Activated CD8-positive, alpha-beta T cell treated with anti-CD3 and anti-CD28 coated beads for 36 hours (primary cell): ENCODE measurements around the gene PTPRG. TPM values are rescaled to one million over a fixed set of nuclear protein-coding genes. Genes with fewer than 3 reads are reported as not detected.
"Not testable (repeated sequence)": the region's sequence is repeated elsewhere in the genome, so short reads cannot be mapped to it uniquely, and the experiment has no call there.

ENCODE experiments used
- ATAC-seq: fragments of 200-7000 bp; cut with Tn5 transposase; one replicate; pipeline ENCODE4 v1.10.0; 2021; ENCODE audit warnings: mild to moderate bottlenecking, moderate library complexity
- CTCF ChIA-PET: fragments of 350-600 bp; sonication (Branson Sonifier 250); formaldehyde crosslinking; loops from one replicate; lab custom pipeline; 2021; ENCODE audit warnings: antibody characterized with exemption; lab: Charles Lee
- POLR2A ChIA-PET: fragments of 350-600 bp; sonication (Branson Sonifier 250); formaldehyde crosslinking; loops from one replicate; lab custom pipeline; 2021; ENCODE audit warnings: antibody characterized with exemption; lab: Charles Lee
- DNase-seq: peaks from one replicate; pipeline ENCODE4 v3.0.0-alpha.2; 2020
- H3K27ac Mint-ChIP-seq: one replicate; pipeline ENCODE4 v1.8.0; 2021; ENCODE audit warnings: mild to moderate bottlenecking, mixed read lengths
- H3K27me3 Mint-ChIP-seq: one replicate; pipeline ENCODE4 v1.8.0; 2021; ENCODE audit warnings: mixed read lengths
- H3K36me3 Mint-ChIP-seq: one replicate; pipeline ENCODE4 v1.8.0; 2021; ENCODE audit warnings: low read depth, mixed read lengths
- H3K4me1 Mint-ChIP-seq: one replicate; pipeline ENCODE4 v1.8.0; 2021; ENCODE audit warnings: low read depth, mixed read lengths
- H3K4me3 Mint-ChIP-seq: one replicate; pipeline ENCODE4 v1.8.0; 2021; ENCODE audit warnings: mild to moderate bottlenecking, moderate library complexity, mixed read lengths
- H3K9me3 Mint-ChIP-seq: one replicate; pipeline ENCODE4 v1.8.0; 2021; ENCODE audit warnings: mixed read lengths
- CTCF ChIP-seq: fragments of 200-600 bp; IDR thresholded peaks from one replicate; pipeline ENCODE4 v1.8.0; 2022; ENCODE audit warnings: antibody characterized with exemption, mild to moderate bottlenecking
- intact Hi-C: fragments of 100-400 bp; cut with micrococcal nuclease; formaldehyde crosslinking; loops from one replicate; pipeline ENCODE4 v1.10.0; 2022
- total RNA-seq, 2 experiments: library from RNA; stranded (reverse); gene quantifications; one replicate each; pipeline ENCODE4 v1.2.3, GENCODE V29; 2021

Gene PTPRG
- total RNA-seq, 2 experiments from 2014 or later = not detected

GRCh38 chr3:61714225-61714624 is 152.9 kb downstream of the PTPRG start:
- ATAC-seq = no peak
- DNase-seq = no peak
- H3K27me3 Mint-ChIP-seq = no peaks in the 10 kb centered on the region
- H3K27ac Mint-ChIP-seq = no peak overlapping the region
- ChIA-PET POLR2A (no interaction called here), CTCF (no interaction called here)
- TF ChIP-seq CTCF = no peak
- intact Hi-C loops = no loop called here
- H3K36me3 Mint-ChIP-seq = no peaks in the 10 kb centered on the region
- no peaks in the 10 kb centered on the region for H3K4me1 Mint-ChIP-seq
- no peak overlapping the region for H3K4me3 Mint-ChIP-seq
- H3K9me3 Mint-ChIP-seq = peaks cover 6% of the 10 kb centered on the region

GRCh38 chr3:61715886-61716527 is 154.6 kb downstream of the PTPRG start:
- POLR2A ChIA-PET = no interaction called here
- no peak for DNase-seq
- no peaks in the 10 kb centered on the region for H3K4me1 Mint-ChIP-seq
- TF ChIP-seq CTCF = no peak
- peaks cover 3% of the 10 kb centered on the region for H3K27me3 Mint-ChIP-seq
- CTCF ChIA-PET = no interaction called here
- peaks cover 3% of the 10 kb centered on the region for H3K9me3 Mint-ChIP-seq
- no peaks in the 10 kb centered on the region for H3K36me3 Mint-ChIP-seq
- intact Hi-C loops = no loop called here
- no peak overlapping the region for H3K27ac Mint-ChIP-seq
- H3K4me3 Mint-ChIP-seq = no peak overlapping the region
- no peak for ATAC-seq

- H3K27ac Mint-ChIP-seq, DNase-seq, H3K9me3 Mint-ChIP-seq, ATAC-seq, intact Hi-C loops, H3K36me3 Mint-ChIP-seq, H3K27me3 Mint-ChIP-seq, H3K4me1 Mint-ChIP-seq, POLR2A ChIA-PET, H3K4me3 Mint-ChIP-seq, CTCF ChIA-PET: not testable (repeated sequence)
Measured at GRCh38 chr3:61716693-61717092, 155.3 kb downstream of the PTPRG start.

GRCh38 chr3:61718565-61718964 is 157.2 kb downstream of the PTPRG start:
- DNase-seq = no peak
- H3K4me3 Mint-ChIP-seq = no peak overlapping the region
- H3K27ac Mint-ChIP-seq = no peak overlapping the region
- no peaks in the 10 kb centered on the region for H3K4me1 Mint-ChIP-seq
- peaks cover 2% of the 10 kb centered on the region for H3K9me3 Mint-ChIP-seq
- no peaks in the 10 kb centered on the region for H3K36me3 Mint-ChIP-seq
- POLR2A ChIA-PET = no interaction called here
- CTCF ChIA-PET = no interaction called here
- no peak for ATAC-seq
- TF ChIP-seq CTCF = no peak
- H3K27me3 Mint-ChIP-seq = peaks cover 3% of the 10 kb centered on the region
- intact Hi-C loops = no loop called here

GRCh38 chr3:61719278-61719977 is 158.1 kb downstream of the PTPRG start:
- Mint-ChIP-seq H3K9me3 (peaks cover 2% of the 10 kb centered on the region), H3K27ac (no peak overlapping the region), H3K27me3 (peaks cover 3% of the 10 kb centered on the region), H3K4me3 (no peak overlapping the region), H3K4me1 (no peaks in the 10 kb centered on the region), H3K36me3 (no peaks in the 10 kb centered on the region)
- ATAC-seq (no peak), DNase-seq (no peak)
- CTCF ChIA-PET = no interaction called here
- intact Hi-C loops = no loop called here
- TF ChIP-seq CTCF = no peak
- POLR2A ChIA-PET = no interaction called here
